ENCODE results near the gene GPR155. TPM values are rescaled to one million over a fixed set of nuclear protein-coding genes. Genes with fewer than 3 reads are reported as not detected.

GPR155 gene
- total RNA-seq, 1 donor from 2014 or later: 6.2 TPM

- H3K4me3 Mint-ChIP-seq: no peak overlapping the region
- DNase-seq (ENCODE audit: extremely low spot score, unreplicated experiment): no peak
- H3K36me3 Mint-ChIP-seq: peaks cover 4% of the 10 kb centered on the region
- H3K9me3 Mint-ChIP-seq: peaks cover 15% of the 10 kb centered on the region
- H3K4me1 Mint-ChIP-seq (ENCODE audit: unreplicated experiment): no peaks in the 10 kb centered on the region
- peaks cover 3% of the 10 kb centered on the region for H3K27me3 Mint-ChIP-seq
- no peak for TF ChIP-seq CTCF (conservative IDR thresholded peaks at IDR 0.05)
- no peak overlapping the region for H3K27ac Mint-ChIP-seq
These were observed 25.5 kb upstream of the GPR155 start for GRCh38 chr2:174512345-174512744.

GRCh38 chr2:174511580-174512260 is 24.9 kb upstream of the GPR155 start:
- H3K27ac Mint-ChIP-seq: no peak overlapping the region
- no peak for DNase-seq (ENCODE audit: extremely low spot score, unreplicated experiment)

GRCh38 chr2:174510583-174511189 is 23.9 kb upstream of the GPR155 start:
- no peak for TF ChIP-seq CTCF (conservative IDR thresholded peaks at IDR 0.05)
- Mint-ChIP-seq H3K4me1 (ENCODE audit: unreplicated experiment) (no peaks in the 10 kb centered on the region), H3K27ac (no peak overlapping the region), H3K27me3 (peaks cover 3% of the 10 kb centered on the region), H3K9me3 (peaks cover 18% of the 10 kb centered on the region), H3K4me3 (no peak overlapping the region), H3K36me3 (peaks cover 4% of the 10 kb centered on the region)
- no peak for DNase-seq (ENCODE audit: extremely low spot score, unreplicated experiment)

More at GRCh38 chr2:174511580-174512260, 24.9 kb upstream of the GPR155 start:
- TF ChIP-seq CTCF (conservative IDR thresholded peaks at IDR 0.05): no peak
- Mint-ChIP-seq H3K36me3 (peaks cover 4% of the 10 kb centered on the region), H3K9me3 (peaks cover 18% of the 10 kb centered on the region), H3K27me3 (peaks cover 3% of the 10 kb centered on the region), H3K4me3 (no peak overlapping the region), H3K4me1 (ENCODE audit: unreplicated experiment) (no peaks in the 10 kb centered on the region)

DNA sequence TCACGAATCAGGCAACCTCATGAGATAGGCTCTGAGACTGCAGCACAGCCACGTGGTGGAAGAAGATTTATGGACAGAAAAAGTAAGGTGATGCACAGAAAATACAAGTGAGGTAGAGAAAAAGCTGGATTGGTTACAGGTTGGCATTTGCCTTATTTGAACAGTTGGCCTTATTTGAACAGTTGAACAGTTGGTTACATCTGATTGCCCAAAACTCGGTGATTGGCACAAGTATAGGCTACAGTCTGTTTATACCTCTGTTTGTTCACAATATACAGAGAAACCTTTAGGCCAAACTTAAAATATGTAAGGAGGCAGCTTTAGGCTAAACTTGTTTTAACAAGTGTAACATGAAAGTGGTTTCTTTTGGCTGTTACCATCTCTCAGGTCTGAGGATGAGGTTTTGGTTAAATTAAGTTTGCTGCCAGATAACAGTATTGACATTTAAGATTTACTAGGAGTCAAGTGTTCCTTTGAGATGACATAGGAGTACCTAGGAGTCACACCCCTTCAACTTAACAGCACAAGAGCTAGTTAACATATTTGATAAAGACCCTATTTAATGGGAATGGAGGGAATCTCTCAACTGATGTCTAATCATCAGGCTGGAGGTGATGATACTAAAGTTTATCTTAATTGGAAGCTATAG is 16.5 kb upstream of the GPR155 start:
- no peak for DNase-seq (ENCODE audit: extremely low spot score, unreplicated experiment)
- no peak overlapping the region for H3K4me3 Mint-ChIP-seq
- TF ChIP-seq CTCF (conservative IDR thresholded peaks at IDR 0.05): no peak
- no peaks in the 10 kb centered on the region for H3K4me1 Mint-ChIP-seq (ENCODE audit: unreplicated experiment)
- no peaks in the 10 kb centered on the region for H3K36me3 Mint-ChIP-seq
- no peak overlapping the region for H3K27ac Mint-ChIP-seq
- peaks cover 5% of the 10 kb centered on the region for H3K27me3 Mint-ChIP-seq
- H3K9me3 Mint-ChIP-seq: peaks cover 8% of the 10 kb centered on the region

- Mint-ChIP-seq H3K9me3 (no peaks in the 10 kb centered on the region), H3K27ac (no peak overlapping the region), H3K36me3 (no peaks in the 10 kb centered on the region), H3K4me1 (ENCODE audit: unreplicated experiment) (peaks cover 6% of the 10 kb centered on the region), H3K4me3 (no peak overlapping the region), H3K27me3 (peaks cover 5% of the 10 kb centered on the region)
- DNase-seq (ENCODE audit: extremely low spot score, unreplicated experiment): no peak
- no peak for TF ChIP-seq CTCF (conservative IDR thresholded peaks at IDR 0.05)
These were observed 12.5 kb upstream of the GPR155 start for GRCh38 chr2:174499371-174499770.
